MCF 10A (cell line): ENCODE results near the gene GABARAPL2. TPM values are rescaled to one million over a fixed set of nuclear protein-coding genes. Genes with fewer than 3 reads are reported as not detected.

Source experiments
- BruUV-seq: library from RNA; stranded (reverse); fragments of 400-500 nt; replicated peaks from 2 replicates; lab custom pipeline; 2021; lab: Mats Ljungman, UMichigan
- CTCF ChIA-PET: fragments of 300-600 bp; sonication (Branson Sonifier 250); formaldehyde crosslinking; extraction: SDS; loops from one replicate; lab custom pipeline; 2021; ENCODE audit warnings: antibody characterized with exemption, inconsistent platforms; lab: Yijun Ruan, JAX
- POLR2A ChIA-PET: fragments of 300-600, 350-650 bp; sonication (Branson Sonifier 250); formaldehyde crosslinking; extraction: SDS; loops from one replicate; lab custom pipeline; 2020; ENCODE audit warnings: antibody characterized with exemption, inconsistent platforms; lab: Yijun Ruan, JAX
- DNase-seq: peaks from one replicate; pipeline ENCODE4 v3.0.0-alpha.2; 2018; ENCODE audit not compliant: unreplicated experiment
- H3K27ac Mint-ChIP-seq: one replicate; pipeline ENCODE4 v1.8.0; 2022; ENCODE audit warnings: mild to moderate bottlenecking, low read depth, mixed read lengths; ENCODE audit not compliant: unreplicated experiment
- H3K27me3 Mint-ChIP-seq: one replicate; pipeline ENCODE4 v1.8.0; 2022; ENCODE audit warnings: mixed read lengths; ENCODE audit not compliant: insufficient read depth, unreplicated experiment
- H3K36me3 Mint-ChIP-seq: one replicate; pipeline ENCODE4 v1.8.0; 2022; ENCODE audit warnings: mild to moderate bottlenecking, moderate library complexity, mixed read lengths; ENCODE audit not compliant: insufficient read depth, unreplicated experiment
- H3K4me1 Mint-ChIP-seq: one replicate; pipeline ENCODE4 v1.8.0; 2022; ENCODE audit warnings: mixed read lengths; ENCODE audit not compliant: insufficient read depth, unreplicated experiment
- H3K4me3 Mint-ChIP-seq: one replicate; pipeline ENCODE4 v1.8.0; 2022; ENCODE audit warnings: mild to moderate bottlenecking, moderate library complexity, mixed read lengths; ENCODE audit not compliant: unreplicated experiment
- H3K9me3 Mint-ChIP-seq: one replicate; pipeline ENCODE4 v1.8.0; 2022; ENCODE audit warnings: mixed read lengths; ENCODE audit not compliant: unreplicated experiment
- intact Hi-C: fragments of 100-400 bp; cut with micrococcal nuclease; formaldehyde crosslinking; loops from 2 replicates; pipeline ENCODE4 v1.14.1; 2022
- total RNA-seq: library from RNA; stranded (reverse); gene quantifications from 2 replicates; pipeline ENCODE4 v1.2.3, GENCODE V29; 2022
- TF ChIP-seq, protein P1 (sequence below): fragments of 200-600 bp; IDR thresholded peaks from one replicate; pipeline ENCODE4 v1.8.0; 2022; ENCODE audit warnings: antibody characterized with exemption, mild to moderate bottlenecking; ENCODE audit not compliant: unreplicated experiment

Gene GABARAPL2
- total RNA-seq, 1 experiment from 2014 or later = 61.5 TPM

DNA sequence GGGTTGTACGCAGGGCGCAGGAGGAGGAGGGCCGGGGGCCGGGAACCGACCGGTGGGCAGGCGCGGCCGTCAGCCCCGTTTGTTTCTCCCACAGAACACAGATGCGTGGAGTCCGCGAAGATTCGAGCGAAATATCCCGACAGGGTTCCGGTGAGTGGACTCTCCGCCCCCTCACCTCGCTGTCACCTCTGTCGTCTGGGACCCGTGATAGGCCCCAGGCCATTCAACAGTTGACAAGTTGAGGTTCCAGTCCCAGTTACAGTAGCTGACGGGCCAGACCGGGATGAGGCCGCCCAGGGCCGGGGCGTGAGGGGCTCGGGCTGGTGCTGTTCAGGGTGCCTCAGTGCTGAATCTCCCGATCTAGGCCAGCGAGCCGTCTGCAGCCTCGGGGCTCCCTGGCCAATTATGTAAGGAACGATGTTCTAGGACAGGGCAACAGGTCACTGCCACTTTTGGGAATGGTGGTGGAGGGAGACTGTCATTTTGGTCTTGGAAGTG, 628 bp downstream of the GABARAPL2 start:
- Mint-ChIP-seq H3K27ac (peak overlapping the region; percentile 80), H3K36me3 (peaks cover 31% of the 10 kb centered on the region), H3K27me3 (peaks cover 13% of the 10 kb centered on the region), H3K9me3 (no peaks in the 10 kb centered on the region), H3K4me3 (peak overlapping the region; percentile 83), H3K4me1 (peaks cover 7% of the 10 kb centered on the region)
- DNase-seq = peak; percentile 4
- ChIA-PET CTCF (interaction anchor here (0.6 to 4.0 kb wide), 9 partner anchors 11 to 102 kb away, joined by 3 to 22 read pairs (median 3); partner anchors contain the start of genes ADAT1, TMEM170A and TMEM231), POLR2A (interaction anchor here (0.5 to 5.5 kb wide), 12 partner anchors 11 to 520 kb away, joined by 3 to 116 read pairs (median 12); partner anchors contain the start of genes ADAT1, CFDP1, KARS1 and TERF2IP)
- intact Hi-C loops = loop anchor here (5.0 kb wide), 1 partner anchor 55 kb away; the partner anchor contains the start of gene ADAT1
- no TSS peak for BruUV-seq
- TF ChIP-seq, protein P1, sequence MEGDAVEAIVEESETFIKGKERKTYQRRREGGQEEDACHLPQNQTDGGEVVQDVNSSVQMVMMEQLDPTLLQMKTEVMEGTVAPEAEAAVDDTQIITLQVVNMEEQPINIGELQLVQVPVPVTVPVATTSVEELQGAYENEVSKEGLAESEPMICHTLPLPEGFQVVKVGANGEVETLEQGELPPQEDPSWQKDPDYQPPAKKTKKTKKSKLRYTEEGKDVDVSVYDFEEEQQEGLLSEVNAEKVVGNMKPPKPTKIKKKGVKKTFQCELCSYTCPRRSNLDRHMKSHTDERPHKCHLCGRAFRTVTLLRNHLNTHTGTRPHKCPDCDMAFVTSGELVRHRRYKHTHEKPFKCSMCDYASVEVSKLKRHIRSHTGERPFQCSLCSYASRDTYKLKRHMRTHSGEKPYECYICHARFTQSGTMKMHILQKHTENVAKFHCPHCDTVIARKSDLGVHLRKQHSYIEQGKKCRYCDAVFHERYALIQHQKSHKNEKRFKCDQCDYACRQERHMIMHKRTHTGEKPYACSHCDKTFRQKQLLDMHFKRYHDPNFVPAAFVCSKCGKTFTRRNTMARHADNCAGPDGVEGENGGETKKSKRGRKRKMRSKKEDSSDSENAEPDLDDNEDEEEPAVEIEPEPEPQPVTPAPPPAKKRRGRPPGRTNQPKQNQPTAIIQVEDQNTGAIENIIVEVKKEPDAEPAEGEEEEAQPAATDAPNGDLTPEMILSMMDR = no peak

DNA sequence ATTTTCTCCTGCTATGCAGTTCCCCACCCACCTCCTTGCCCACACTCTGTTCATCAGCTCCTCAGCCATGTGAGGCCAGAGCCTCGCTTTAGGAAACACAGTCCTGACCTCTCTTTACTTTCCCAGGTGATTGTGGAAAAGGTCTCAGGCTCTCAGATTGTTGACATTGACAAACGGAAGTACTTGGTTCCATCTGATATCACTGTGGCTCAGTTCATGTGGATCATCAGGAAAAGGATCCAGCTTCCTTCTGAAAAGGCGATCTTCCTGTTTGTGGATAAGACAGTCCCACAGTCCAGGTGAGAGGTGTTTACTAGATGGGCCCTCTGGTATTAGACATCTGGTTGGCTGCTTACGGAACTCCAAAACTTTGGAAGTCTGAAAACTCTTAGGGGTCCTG, 1.7 kb downstream of the GABARAPL2 start:
- intact Hi-C loops = loop anchor here (5.0 kb wide), 1 partner anchor 54 kb away; the partner anchor contains the start of gene ADAT1
- no peak for DNase-seq
- Mint-ChIP-seq H3K27me3 (peaks cover 13% of the 10 kb centered on the region), H3K9me3 (no peaks in the 10 kb centered on the region), H3K4me1 (peaks cover 7% of the 10 kb centered on the region), H3K36me3 (peaks cover 42% of the 10 kb centered on the region), H3K4me3 (peak overlapping the region; percentile 83), H3K27ac (peak overlapping the region; percentile 63)
- no TSS peak for BruUV-seq
- ChIA-PET POLR2A (interaction anchor here (0.7 to 5.5 kb wide), 11 partner anchors 10 to 149 kb away, joined by 3 to 116 read pairs (median 3); partner anchors contain the start of genes ADAT1, CFDP1, KARS1 and TERF2IP), CTCF (interaction anchor here (1.0 to 4.0 kb wide), 6 partner anchors 12 to 166 kb away, joined by 3 to 22 read pairs (median 4); partner anchors contain the start of genes TMEM170A and TMEM231)
- TF ChIP-seq, protein P1 = no peak

DNA sequence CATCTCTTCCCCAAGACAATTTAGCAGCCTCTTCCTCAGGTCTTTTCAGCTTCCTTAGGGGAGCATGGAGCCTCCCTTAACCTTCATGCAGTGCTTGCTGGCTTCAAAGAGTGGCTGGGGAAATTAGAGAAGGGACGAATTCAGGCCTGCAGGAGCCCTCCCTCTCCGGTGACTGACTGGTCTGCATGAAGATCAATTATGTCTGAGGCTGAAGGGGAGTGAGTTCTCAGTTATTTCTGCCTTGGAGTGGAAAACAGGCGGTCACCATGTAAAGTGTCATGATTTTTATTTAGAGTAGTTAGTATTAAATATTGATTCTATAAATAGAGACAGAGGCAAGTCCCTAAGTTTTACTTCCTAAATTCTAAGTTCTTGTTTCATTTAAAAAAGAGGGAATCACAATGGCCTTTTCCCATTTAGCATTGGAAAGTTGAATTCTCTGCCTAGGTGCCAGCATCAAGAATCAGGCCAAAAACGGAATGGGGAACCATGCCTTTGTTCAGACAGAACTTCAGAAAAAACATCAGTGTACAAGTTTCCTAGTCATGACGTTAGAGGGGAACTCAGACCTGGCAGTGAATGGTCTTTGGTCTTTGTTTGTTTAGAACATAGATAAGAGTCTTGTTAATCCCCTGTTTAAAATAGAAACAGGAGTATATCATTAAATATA, 4.4 kb downstream of the GABARAPL2 start:
- H3K36me3 Mint-ChIP-seq = peaks cover 62% of the 10 kb centered on the region
- ChIA-PET POLR2A (no interaction called here), CTCF (interaction anchor here (0.7 kb wide), 1 partner anchor 105 kb away, joined by 5 read pairs; no protein-coding TSS in a partner anchor)
- no peak overlapping the region for H3K4me3 Mint-ChIP-seq
- TF ChIP-seq, protein P1 = no peak
- H3K4me1 Mint-ChIP-seq = peaks cover 7% of the 10 kb centered on the region
- H3K9me3 Mint-ChIP-seq = no peaks in the 10 kb centered on the region
- H3K27me3 Mint-ChIP-seq = no peaks in the 10 kb centered on the region
- intact Hi-C loops = no loop called here
- no TSS peak for BruUV-seq
- H3K27ac Mint-ChIP-seq = no peak overlapping the region
- no peak for DNase-seq
